OCI-LY3 (cell line): Measurements from ENCODE around the gene NTNG1.

Experiments
- CTCF ChIP-seq: fragments of 200-600, 300-600 bp; sonication (generic); IDR thresholded peaks from 2 replicates; pipeline ENCODE4 v1.5.1; 2014; ENCODE audit warnings: antibody characterized with exemption, low read length, low read depth
- EZH2phosphoT487 ChIP-seq: fragments of 200-600 bp; shearing (Covaris generic); IDR thresholded peaks from 2 replicates; pipeline ENCODE4 v1.6.1; 2018; ENCODE audit warnings: antibody characterized with exemption, mixed run types, low read depth

- TF ChIP-seq CTCF (no peak), EZH2phosphoT487 (no peak)
Observed at GRCh38 chr1:107474877-107475612, 334.2 kb downstream of the NTNG1 start.
